Measurements from ENCODE around the gene DISC1. TPM values are rescaled to one million over a fixed set of nuclear protein-coding genes. Genes with fewer than 3 reads are reported as not detected.

Gene DISC1
- polyA plus RNA-seq, 1 experiment: 2.3 TPM

DNA sequence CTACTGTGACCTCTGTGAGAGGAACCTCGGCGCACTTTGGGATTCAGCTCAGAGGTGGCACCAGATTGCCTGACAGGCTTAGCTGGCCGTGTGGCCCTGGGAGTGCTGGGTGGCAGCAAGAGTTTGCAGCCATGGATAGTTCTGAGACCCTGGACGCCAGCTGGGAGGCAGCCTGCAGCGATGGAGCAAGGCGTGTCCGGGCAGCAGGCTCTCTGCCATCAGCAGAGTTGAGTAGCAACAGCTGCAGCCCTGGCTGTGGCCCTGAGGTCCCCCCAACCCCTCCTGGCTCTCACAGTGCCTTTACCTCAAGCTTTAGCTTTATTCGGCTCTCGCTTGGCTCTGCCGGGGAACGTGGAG lies 67.5 kb downstream of the DISC1 start:
- CTCF ChIA-PET: interaction anchor here (1.2 to 1.3 kb wide), 2 partner anchors 37 to 313 kb away, joined by 4 to 5 read pairs; no protein-coding TSS in a partner anchor
- TF ChIP-seq, protein P1, sequence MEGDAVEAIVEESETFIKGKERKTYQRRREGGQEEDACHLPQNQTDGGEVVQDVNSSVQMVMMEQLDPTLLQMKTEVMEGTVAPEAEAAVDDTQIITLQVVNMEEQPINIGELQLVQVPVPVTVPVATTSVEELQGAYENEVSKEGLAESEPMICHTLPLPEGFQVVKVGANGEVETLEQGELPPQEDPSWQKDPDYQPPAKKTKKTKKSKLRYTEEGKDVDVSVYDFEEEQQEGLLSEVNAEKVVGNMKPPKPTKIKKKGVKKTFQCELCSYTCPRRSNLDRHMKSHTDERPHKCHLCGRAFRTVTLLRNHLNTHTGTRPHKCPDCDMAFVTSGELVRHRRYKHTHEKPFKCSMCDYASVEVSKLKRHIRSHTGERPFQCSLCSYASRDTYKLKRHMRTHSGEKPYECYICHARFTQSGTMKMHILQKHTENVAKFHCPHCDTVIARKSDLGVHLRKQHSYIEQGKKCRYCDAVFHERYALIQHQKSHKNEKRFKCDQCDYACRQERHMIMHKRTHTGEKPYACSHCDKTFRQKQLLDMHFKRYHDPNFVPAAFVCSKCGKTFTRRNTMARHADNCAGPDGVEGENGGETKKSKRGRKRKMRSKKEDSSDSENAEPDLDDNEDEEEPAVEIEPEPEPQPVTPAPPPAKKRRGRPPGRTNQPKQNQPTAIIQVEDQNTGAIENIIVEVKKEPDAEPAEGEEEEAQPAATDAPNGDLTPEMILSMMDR (IDR thresholded peaks at IDR 0.05; ENCODE audit: insufficient read depth, low read depth, low read length): no peak
- Histone ChIP-seq H3K36me3 (ENCODE audit: control insufficient read depth, insufficient read depth, low read length) (no peaks in the 10 kb centered on the region), H3K4me3 (ENCODE audit: low read depth, low read length) (no peak overlapping the region), H3K27me3 (ENCODE audit: control insufficient read depth, insufficient read depth, low read length) (no peaks in the 10 kb centered on the region)
- POLR2A ChIA-PET: no interaction called here
- DNase-seq (ENCODE audit: low read depth): no peak

DNA sequence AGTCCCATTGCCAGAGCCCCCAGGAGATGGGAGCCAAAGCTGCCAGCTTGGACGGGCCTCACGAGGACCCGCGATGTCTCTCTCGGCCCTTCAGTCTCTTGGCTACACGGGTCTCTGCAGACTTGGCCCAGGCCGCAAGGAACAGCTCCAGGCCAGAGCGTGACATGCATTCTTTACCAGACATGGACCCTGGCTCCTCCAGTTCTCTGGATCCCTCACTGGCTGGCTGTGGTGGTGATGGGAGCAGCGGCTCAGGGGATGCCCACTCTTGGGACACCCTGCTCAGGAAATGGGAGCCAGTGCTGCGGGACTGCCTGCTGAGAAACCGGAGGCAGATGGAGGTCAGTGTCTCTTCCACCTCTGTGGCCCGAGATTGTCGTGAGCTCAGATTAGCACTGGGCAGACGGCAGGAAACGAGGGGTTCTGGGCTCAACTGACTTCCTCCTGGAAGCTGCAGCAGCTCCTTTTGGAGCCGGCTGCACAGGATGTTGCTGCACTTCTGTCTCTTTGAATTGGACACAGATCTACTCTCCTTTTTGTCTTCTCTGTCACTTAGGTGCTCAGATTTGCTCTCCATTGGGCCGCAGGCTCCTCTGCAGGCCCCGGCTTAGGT lies 68.0 kb downstream of the DISC1 start:
- no peaks in the 10 kb centered on the region for H3K36me3 ChIP-seq (ENCODE audit: control insufficient read depth, insufficient read depth, low read length)
- TF ChIP-seq, protein P1 (IDR thresholded peaks at IDR 0.05; ENCODE audit: insufficient read depth, low read depth, low read length): no peak
- POLR2A ChIA-PET: no interaction called here
- H3K27me3 ChIP-seq (ENCODE audit: control insufficient read depth, insufficient read depth, low read length): no peaks in the 10 kb centered on the region
- no peak overlapping the region for H3K4me3 ChIP-seq (ENCODE audit: low read depth, low read length)
- CTCF ChIA-PET: no interaction called here
- DNase-seq (ENCODE audit: low read depth): no peak

DNA sequence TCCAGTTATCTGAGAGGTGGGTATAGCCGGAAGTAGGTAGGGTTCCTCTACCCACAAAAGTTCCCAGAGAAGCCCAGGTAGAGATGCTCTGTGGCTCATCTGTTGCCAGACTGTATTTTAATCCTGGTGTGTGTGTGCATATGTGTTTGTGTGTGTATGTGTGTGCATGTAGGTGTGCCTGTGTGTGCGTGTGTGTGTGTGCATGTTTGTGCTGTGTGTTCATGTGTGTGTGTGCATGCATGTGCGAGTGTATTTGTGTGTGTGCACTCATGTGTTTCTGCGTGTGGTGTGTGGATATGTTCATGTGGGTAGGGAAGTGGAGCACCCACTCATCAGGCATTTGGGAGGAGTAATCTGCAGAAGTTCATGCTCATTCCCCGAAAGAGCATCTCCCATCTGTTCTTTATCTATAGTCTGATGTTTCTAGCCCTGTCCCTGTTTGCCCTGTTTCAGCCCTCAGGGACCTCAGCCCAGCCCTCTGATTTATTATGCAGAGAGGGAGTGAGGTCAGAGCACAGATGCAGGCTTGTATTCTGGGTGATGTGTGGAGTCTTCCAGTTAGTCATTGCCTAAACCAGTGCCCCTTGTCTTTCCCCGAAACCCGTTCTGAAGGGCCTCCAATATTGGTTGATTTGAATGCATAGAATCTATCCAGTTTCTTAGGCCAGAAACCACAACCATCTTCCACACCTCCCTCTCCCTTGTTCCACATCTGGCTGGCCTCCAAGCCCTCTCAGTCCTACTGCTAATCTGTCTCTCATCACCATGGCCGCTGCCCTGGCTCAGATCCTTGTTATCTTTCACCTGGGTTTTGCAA lies 69.1 kb downstream of the DISC1 start:
- Histone ChIP-seq H3K4me3 (ENCODE audit: low read depth, low read length) (no peak overlapping the region), H3K36me3 (ENCODE audit: control insufficient read depth, insufficient read depth, low read length) (no peaks in the 10 kb centered on the region), H3K27me3 (ENCODE audit: control insufficient read depth, insufficient read depth, low read length) (no peaks in the 10 kb centered on the region)
- DNase-seq (ENCODE audit: low read depth): no peak
- TF ChIP-seq, protein P1 (IDR thresholded peaks at IDR 0.05; ENCODE audit: insufficient read depth, low read depth, low read length): no peak
- ChIA-PET POLR2A (no interaction called here), CTCF (no interaction called here)

DNA sequence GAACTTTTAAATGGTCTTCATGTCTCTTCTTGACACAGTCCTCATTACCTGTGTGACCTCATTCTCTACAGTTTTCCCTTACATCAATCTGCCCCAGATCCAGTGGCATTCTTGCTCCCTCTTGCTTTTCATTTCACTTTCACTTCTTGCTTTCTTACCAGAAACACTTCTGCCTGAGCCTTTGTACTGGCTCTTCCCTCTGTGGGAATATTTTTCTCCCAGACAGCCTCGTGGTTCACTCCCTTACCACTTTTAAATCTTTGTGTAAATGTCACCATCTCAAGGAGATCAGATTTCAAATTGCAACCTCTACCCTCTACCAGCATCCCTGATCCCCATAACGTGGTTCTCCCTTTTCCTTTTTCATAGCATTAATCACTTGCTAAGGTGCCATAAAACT lies 73.2 kb downstream of the DISC1 start:
- Histone ChIP-seq H3K27me3 (ENCODE audit: control insufficient read depth, insufficient read depth, low read length) (no peaks in the 10 kb centered on the region), H3K36me3 (ENCODE audit: control insufficient read depth, insufficient read depth, low read length) (no peaks in the 10 kb centered on the region), H3K4me3 (ENCODE audit: low read depth, low read length) (no peak overlapping the region)
- CTCF ChIA-PET: no interaction called here
- POLR2A ChIA-PET: no interaction called here
- no peak for DNase-seq (ENCODE audit: low read depth)
- TF ChIP-seq, protein P1 (IDR thresholded peaks at IDR 0.05; ENCODE audit: insufficient read depth, low read depth, low read length): no peak

DNA sequence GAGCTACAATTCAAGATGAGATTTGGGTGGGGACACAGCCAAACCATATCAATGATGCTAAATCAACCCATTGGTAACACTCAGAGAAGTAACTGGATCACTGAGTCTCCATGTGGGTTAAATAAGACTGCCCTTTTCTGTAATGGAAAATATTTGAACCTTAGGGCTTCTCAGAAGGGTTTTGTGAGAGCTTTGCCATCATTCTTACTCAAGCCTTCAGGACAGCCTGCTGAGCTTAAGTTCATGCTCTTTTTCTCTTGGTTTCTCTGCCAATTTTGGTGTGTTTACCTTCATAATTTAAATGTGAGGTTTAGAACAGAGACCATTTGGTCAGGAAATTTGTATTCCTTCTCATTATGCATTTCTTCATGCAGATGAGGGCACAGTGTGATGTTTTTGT lies 74.7 kb downstream of the DISC1 start:
- ChIA-PET POLR2A (no interaction called here), CTCF (interaction anchor here (0.8 to 1.3 kb wide), 2 partner anchors 9 to 10 kb away, joined by 3 read pairs; no protein-coding TSS in a partner anchor)
- H3K36me3 ChIP-seq (ENCODE audit: control insufficient read depth, insufficient read depth, low read length): no peaks in the 10 kb centered on the region
- TF ChIP-seq, protein P1 (IDR thresholded peaks at IDR 0.05; ENCODE audit: insufficient read depth, low read depth, low read length): no peak
- no peak overlapping the region for H3K4me3 ChIP-seq (ENCODE audit: low read depth, low read length)
- H3K27me3 ChIP-seq (ENCODE audit: control insufficient read depth, insufficient read depth, low read length): no peaks in the 10 kb centered on the region
- DNase-seq (ENCODE audit: low read depth): no peak

Measured in BJ (cell line).